Measurements from ENCODE around the gene ANKRD11. TPM values are rescaled to one million over a fixed set of nuclear protein-coding genes. Genes with fewer than 3 reads are reported as not detected.
A peak's percentile ranks its signal among the peaks of the same experiment; 100 is the strongest.
"Not testable (repeated sequence)": the region's sequence is repeated elsewhere in the genome, so short reads cannot be mapped to it uniquely, and the experiment has no call there.

Gene ANKRD11
- total and polyA plus RNA-seq, 5 experiments from 2014 or later: 8.9 to 328 (median 61.1) TPM

DNA sequence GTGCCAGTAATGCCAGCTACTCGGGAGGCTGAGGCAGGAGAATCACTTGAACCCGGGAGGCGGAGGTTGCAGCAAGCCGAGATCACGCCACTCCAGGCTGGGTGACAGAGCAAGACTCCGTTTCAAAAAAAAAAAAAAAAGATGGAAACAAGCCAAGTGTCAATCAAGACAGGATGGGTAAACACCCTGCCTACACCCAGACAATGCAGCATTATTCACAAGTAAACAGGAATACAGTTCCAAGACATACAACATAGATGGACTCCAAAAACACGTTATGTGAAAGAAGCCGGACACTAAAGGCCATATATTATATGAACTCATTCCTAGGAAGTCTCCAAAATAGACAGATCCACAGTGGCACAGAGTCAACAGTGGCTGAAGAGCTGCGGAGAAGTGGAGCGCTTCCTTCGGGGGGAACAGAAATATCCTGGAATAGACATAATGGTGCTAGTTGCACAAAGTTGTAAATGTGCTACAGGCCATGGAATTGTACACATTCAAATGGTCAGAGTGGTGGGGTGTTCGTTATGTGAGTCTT lies 33.9 kb downstream of the ANKRD11 start:
- Mint-ChIP-seq H3K4me3 (peak overlapping the region in 8 of 10 donors; percentile 18 to 63 (median 38)), H3K27ac (peak overlapping the region in 4 of 10 donors; percentile 2 to 89 (median 70))
- POLR2A ChIA-PET: interaction anchor here (0.6 to 2.2 kb wide), 10 partner anchors 10 to 249 kb away, joined by 3 to 12 read pairs (median 4); no protein-coding TSS in a partner anchor

DNA sequence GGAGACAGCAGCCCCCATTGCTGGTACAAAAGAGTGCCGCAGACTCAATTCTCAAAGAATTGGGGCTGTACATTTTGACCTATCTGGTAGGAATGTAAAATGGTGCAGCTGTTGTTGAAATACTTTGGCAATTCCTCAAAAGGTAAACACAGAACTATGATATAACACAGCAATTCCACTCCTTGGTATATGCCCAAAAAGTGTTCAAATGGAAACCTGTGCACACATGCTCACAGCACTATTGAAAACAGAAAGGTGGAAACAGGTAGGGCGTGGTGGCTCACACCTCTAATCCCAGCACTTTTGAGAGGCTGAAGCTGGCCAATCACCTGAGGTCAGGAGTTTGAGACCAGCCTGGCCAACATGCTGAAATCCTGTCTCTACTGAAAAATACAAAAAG lies 34.7 kb downstream of the ANKRD11 start:
- H3K4me1 Mint-ChIP-seq: peaks cover 33 to 83% (median 71%) of the 10 kb centered on the region in 4 donors
- ATAC-seq: no peak
- POLR2A ChIA-PET: interaction anchor here (0.6 to 2.2 kb wide), 16 partner anchors 9 to 249 kb away, joined by 3 to 12 read pairs (median 4); partner anchors contain the start of gene SPG7

More for the DNA sequence above, 33.9 kb downstream of the ANKRD11 start:
- DNase-seq: no peak
- ATAC-seq: no peak
- no peaks in the 10 kb centered on the region for H3K27me3 Mint-ChIP-seq
- peaks cover 0 to 10% (median 3%) of the 10 kb centered on the region in 3 donors for H3K36me3 Mint-ChIP-seq
- H3K9me3 Mint-ChIP-seq: no peaks in the 10 kb centered on the region
- peaks cover 38 to 83% (median 72%) of the 10 kb centered on the region in 4 donors for H3K4me1 Mint-ChIP-seq

GRCh38 chr16:89455178-89455577 lies 35.2 kb downstream of the ANKRD11 start:
- Mint-ChIP-seq H3K4me3 (peak overlapping the region; percentile 31 to 80 (median 57)), H3K27me3 (no peaks in the 10 kb centered on the region), H3K9me3 (no peaks in the 10 kb centered on the region), H3K27ac (peak overlapping the region; percentile 11 to 81 (median 58)), H3K4me1 (peaks cover 33 to 83% (median 72%) of the 10 kb centered on the region in 4 donors), H3K36me3 (peaks cover 0 to 10% (median 3%) of the 10 kb centered on the region in 3 donors)
- DNase-seq (peak in 3 of 10 donors; percentile 48 to 70 (median 60)), ATAC-seq (peak; percentile 81 to 87)
- POLR2A ChIA-PET: interaction anchor here (0.6 to 2.2 kb wide), 12 partner anchors 10 to 158 kb away, joined by 3 to 12 read pairs (median 4); partner anchors contain the start of gene SPG7

More for the DNA sequence above, 34.7 kb downstream of the ANKRD11 start:
- Mint-ChIP-seq H3K36me3 (peaks cover 0 to 10% (median 3%) of the 10 kb centered on the region in 3 donors), H3K4me3 (peak overlapping the region; percentile 31 to 80 (median 57)), H3K27me3 (no peaks in the 10 kb centered on the region), H3K9me3 (no peaks in the 10 kb centered on the region), H3K27ac (peak overlapping the region in 7 of 10 donors; percentile 11 to 81 (median 63))
- DNase-seq: no peak

DNA sequence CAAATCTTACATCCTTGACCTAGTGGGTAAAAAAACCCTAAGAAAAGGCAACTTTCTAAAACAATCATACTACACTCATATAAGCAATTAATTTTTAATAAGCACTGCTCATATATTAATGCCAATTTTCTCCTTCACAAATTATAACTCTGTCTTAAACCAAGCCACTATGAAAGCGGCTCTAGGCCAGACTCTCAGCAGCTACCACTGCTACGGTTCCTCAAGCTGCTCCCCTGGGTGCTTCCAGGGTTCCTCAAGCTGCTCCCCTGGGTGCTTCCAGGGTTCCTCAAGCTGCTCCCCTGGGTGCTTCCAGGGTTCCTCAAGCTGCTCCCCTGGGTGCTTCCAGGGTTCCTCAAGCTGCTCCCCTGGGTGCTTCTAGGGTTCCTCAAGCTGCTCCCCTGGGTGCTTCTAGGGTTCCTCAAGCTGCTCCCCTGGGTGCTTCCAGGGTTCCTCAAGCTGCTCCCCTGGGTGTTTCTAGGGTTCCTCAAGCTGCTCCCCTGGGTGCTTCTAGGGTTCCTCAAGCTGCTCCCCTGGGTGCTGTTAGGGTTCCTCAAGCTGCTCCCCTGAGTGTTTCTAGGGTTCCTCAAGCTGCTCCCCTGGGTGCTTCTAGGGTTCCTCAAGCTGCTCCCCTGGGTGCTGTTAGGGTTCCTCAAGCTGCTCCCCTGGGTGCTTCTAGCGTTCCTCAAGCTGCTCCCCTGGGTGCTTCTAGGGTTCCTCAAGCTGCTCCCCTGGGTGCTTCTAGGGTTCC lies 35.8 kb downstream of the ANKRD11 start:
- POLR2A ChIA-PET: interaction anchor here (0.6 to 2.2 kb wide), 12 partner anchors 10 to 92 kb away, joined by 3 to 12 read pairs (median 4); partner anchors contain the start of gene SPG7
- ATAC-seq, H3K36me3 Mint-ChIP-seq, H3K9me3 Mint-ChIP-seq, DNase-seq, H3K27me3 Mint-ChIP-seq: not testable (repeated sequence)
- Mint-ChIP-seq H3K4me3 (peak overlapping the region; percentile 52 to 86 (median 74)), H3K27ac (peak overlapping the region in 8 of 10 donors; percentile 61 to 92 (median 74)), H3K4me1 (peaks cover 37 to 87% (median 77%) of the 10 kb centered on the region in 4 donors)

GRCh38 chr16:89453501-89454321 lies 36.6 kb downstream of the ANKRD11 start:
- Mint-ChIP-seq H3K36me3 (peaks cover 0 to 9% (median 0%) of the 10 kb centered on the region in 3 donors), H3K27ac (peak overlapping the region; percentile 61 to 92 (median 78)), H3K4me3 (peak overlapping the region; percentile 52 to 86 (median 74)), H3K9me3 (no peaks in the 10 kb centered on the region), H3K4me1 (peaks cover 35 to 85% (median 76%) of the 10 kb centered on the region in 4 donors), H3K27me3 (no peaks in the 10 kb centered on the region)
- POLR2A ChIA-PET: interaction anchor here (0.7 kb wide), 1 partner anchor 92 kb away, joined by 3 read pairs; no protein-coding TSS in a partner anchor
- ATAC-seq: peak; percentile 33 to 34
- no peak for DNase-seq

DNA sequence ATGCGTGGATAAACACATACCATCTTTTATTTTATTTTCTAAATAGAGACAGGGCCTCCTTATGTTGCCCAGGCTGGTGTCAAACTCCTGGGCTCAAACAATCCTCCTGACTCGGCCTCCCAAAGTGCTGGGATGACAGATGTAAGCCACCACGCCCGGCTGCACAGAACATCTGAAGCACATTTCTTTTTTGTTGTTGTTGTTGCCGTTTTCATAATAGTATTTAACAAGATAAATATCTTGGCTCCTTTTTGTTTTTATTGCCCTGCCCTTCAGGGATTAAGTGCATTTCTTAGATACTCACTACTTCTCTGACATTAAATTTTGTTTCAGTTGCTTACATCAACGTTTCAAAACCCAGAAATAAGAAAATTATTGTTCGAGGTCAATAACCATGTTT lies 37.4 kb downstream of the ANKRD11 start:
- Mint-ChIP-seq H3K9me3 (no peaks in the 10 kb centered on the region), H3K27me3 (no peaks in the 10 kb centered on the region), H3K27ac (peak overlapping the region in 9 of 10 donors; percentile 26 to 90 (median 72)), H3K36me3 (peaks cover 0 to 5% (median 0%) of the 10 kb centered on the region in 3 donors), H3K4me1 (peaks cover 35 to 86% (median 78%) of the 10 kb centered on the region in 4 donors), H3K4me3 (peak overlapping the region in 9 of 10 donors; percentile 54 to 86 (median 74))
- ATAC-seq: no peak
- POLR2A ChIA-PET: no interaction called here
- no peak for DNase-seq

DNA sequence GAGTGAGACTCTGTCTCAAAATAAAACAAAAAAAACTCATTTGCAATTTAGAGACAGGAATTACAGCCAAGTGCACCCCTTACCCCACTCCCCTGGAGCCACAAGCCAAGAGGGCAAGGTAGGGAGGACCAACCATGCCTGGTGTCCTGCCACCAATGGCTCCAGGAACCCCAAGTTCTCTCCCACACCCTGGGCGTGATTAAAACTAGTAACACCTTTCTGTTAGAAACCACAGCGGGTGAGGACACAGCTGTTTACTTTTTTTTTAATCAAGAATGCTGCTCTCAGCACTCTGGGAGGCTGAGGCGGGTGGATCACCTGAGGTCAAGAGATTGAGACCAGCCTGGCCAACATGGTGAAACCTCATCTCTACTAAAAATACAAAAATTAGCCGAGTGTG lies 38.1 kb downstream of the ANKRD11 start:
- DNase-seq: no peak
- H3K4me1 Mint-ChIP-seq: peaks cover 35 to 85% (median 81%) of the 10 kb centered on the region in 4 donors
- H3K27me3 Mint-ChIP-seq: no peaks in the 10 kb centered on the region
- ATAC-seq: no peak
- peaks cover 0 to 5% (median 0%) of the 10 kb centered on the region in 3 donors for H3K36me3 Mint-ChIP-seq
- H3K27ac Mint-ChIP-seq: peak overlapping the region in 4 of 10 donors; percentile 1 to 53 (median 42)
- no peaks in the 10 kb centered on the region for H3K9me3 Mint-ChIP-seq
- H3K4me3 Mint-ChIP-seq: peak overlapping the region in 7 of 10 donors; percentile 5 to 75 (median 19)
- POLR2A ChIA-PET: interaction anchor here (1.0 kb wide), 1 partner anchor 10 kb away, joined by 3 read pairs; no protein-coding TSS in a partner anchor

DNA sequence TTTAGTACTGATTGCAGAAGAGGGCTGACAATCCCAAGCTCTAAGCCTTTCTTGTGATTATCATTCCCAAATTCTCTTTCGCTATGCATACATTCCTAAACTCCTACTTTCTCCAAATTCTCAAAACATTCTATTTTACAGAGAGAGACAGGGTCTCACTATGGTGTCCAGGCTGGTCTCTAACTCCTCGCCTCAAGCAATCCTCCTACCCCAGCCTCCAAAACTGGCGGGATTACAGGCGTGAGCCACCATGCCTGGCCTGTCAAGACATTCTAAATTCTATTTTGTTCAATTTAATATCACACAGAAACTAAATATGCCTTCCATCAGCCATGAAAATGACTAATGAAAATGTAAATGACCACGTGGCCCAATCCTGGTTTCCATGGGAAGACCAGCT lies 39.8 kb downstream of the ANKRD11 start:
- Mint-ChIP-seq H3K9me3 (no peaks in the 10 kb centered on the region), H3K36me3 (peaks cover 0 to 3% (median 0%) of the 10 kb centered on the region in 3 donors), H3K27me3 (no peaks in the 10 kb centered on the region), H3K4me3 (peak overlapping the region in 6 of 10 donors; percentile 15 to 62 (median 46)), H3K27ac (peak overlapping the region in 6 of 10 donors; percentile 13 to 91 (median 74)), H3K4me1 (peaks cover 42 to 88% (median 84%) of the 10 kb centered on the region in 4 donors)
- POLR2A ChIA-PET: interaction anchor here (0.9 to 1.2 kb wide), 2 partner anchors 47 to 67 kb away, joined by 3 to 4 read pairs; no protein-coding TSS in a partner anchor
- ATAC-seq (no peak), DNase-seq (no peak)

DNA sequence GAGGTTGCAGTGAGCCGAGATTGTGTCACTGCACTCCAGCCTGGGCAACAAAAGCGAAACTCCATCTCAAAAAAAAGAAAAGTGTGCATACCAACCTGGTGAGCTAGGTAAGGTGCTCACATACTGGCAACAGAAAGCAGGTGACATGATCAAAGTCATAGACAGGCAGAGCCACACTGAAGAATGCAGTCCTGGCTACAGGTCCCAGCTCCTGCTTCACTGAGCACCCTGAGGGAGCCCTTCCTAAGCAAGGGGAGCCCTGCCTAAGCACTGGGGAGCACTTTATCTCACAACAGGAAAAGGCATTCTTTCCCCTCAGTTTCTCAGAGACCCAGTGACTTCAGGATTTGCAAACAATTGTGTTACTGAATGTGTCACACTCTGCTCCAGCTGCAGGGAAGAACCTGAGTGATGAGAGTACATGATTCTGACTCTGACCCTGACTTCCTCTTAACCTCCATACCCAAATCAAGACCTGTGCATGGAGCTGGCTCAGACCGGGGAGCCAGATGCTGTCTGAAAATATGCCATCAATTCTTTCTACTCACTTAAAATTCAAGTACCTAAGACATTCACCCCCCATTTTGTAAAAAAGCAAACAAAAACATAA lies 40.5 kb downstream of the ANKRD11 start:
- H3K4me1 Mint-ChIP-seq: peaks cover 42 to 91% (median 86%) of the 10 kb centered on the region in 4 donors
- peak overlapping the region in 9 of 10 donors; percentile 12 to 74 (median 50) for H3K4me3 Mint-ChIP-seq
- peaks cover 0 to 3% (median 0%) of the 10 kb centered on the region in 3 donors for H3K36me3 Mint-ChIP-seq
- H3K27ac Mint-ChIP-seq: peak overlapping the region in 8 of 10 donors; percentile 11 to 91 (median 29)
- POLR2A ChIA-PET: interaction anchor here (0.9 to 1.2 kb wide), 2 partner anchors 47 to 67 kb away, joined by 3 to 4 read pairs; no protein-coding TSS in a partner anchor
- no peak for DNase-seq
- peak; percentile 23 to 29 for ATAC-seq
- peaks cover 0 to 1% (median 0%) of the 10 kb centered on the region in 9 donors for H3K9me3 Mint-ChIP-seq
- H3K27me3 Mint-ChIP-seq: no peaks in the 10 kb centered on the region

DNA sequence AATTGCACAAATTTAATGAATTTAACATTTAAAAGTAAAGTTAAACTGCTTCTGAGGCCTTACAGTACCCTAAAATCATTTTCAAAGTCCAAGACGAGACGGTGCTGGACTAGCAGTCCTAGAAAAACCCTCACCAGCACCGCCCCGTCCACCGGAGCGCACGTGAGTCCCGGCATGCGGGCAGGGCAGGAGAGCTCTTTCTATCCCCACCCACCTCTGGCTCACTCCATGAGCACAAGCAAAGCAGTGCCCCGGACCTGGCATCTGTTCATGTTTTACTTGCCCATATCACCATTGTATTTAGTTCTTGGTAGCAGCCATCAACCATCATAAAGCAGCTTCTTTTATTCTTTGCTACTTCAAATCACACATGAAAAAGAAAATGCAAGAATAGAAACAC lies 41.7 kb downstream of the ANKRD11 start:
- H3K9me3 Mint-ChIP-seq: peaks cover 0 to 2% (median 0%) of the 10 kb centered on the region in 9 donors
- H3K27ac Mint-ChIP-seq: peak overlapping the region in 5 of 10 donors; percentile 7 to 91 (median 62)
- peaks cover 44 to 95% (median 89%) of the 10 kb centered on the region in 4 donors for H3K4me1 Mint-ChIP-seq
- DNase-seq: no peak
- no peak for ATAC-seq
- peak overlapping the region in 6 of 10 donors; percentile 12 to 57 (median 34) for H3K4me3 Mint-ChIP-seq
- POLR2A ChIA-PET: interaction anchor here (1.0 kb wide), 1 partner anchor 9 kb away, joined by 8 read pairs; no protein-coding TSS in a partner anchor
- no peaks in the 10 kb centered on the region for H3K27me3 Mint-ChIP-seq
- peaks cover 0 to 3% (median 0%) of the 10 kb centered on the region in 3 donors for H3K36me3 Mint-ChIP-seq

GRCh38 chr16:89446975-89447293 lies 43.4 kb downstream of the ANKRD11 start:
- H3K4me3 Mint-ChIP-seq: peak overlapping the region; percentile 53 to 87 (median 82)
- peak overlapping the region; percentile 82 to 94 (median 90) for H3K27ac Mint-ChIP-seq
- H3K4me1 Mint-ChIP-seq: peaks cover 54 to 96% (median 93%) of the 10 kb centered on the region in 4 donors
- POLR2A ChIA-PET: interaction anchor here (0.6 to 3.7 kb wide), 6 partner anchors 9 to 131 kb away, joined by 3 to 21 read pairs (median 4); no protein-coding TSS in a partner anchor
- no peaks in the 10 kb centered on the region for H3K27me3 Mint-ChIP-seq
- DNase-seq (no peak), ATAC-seq (no peak)
- peaks cover 0 to 2% (median 0%) of the 10 kb centered on the region in 9 donors for H3K9me3 Mint-ChIP-seq
- H3K36me3 Mint-ChIP-seq: no peaks in the 10 kb centered on the region

Measured in naive thymus-derived CD8-positive, alpha-beta T cell (primary cell).